ENCODE results near the gene PPID.
"Not testable (repeated sequence)": the region's sequence is repeated elsewhere in the genome, so short reads cannot be mapped to it uniquely, and the experiment has no call there.

PPID gene

DNA sequence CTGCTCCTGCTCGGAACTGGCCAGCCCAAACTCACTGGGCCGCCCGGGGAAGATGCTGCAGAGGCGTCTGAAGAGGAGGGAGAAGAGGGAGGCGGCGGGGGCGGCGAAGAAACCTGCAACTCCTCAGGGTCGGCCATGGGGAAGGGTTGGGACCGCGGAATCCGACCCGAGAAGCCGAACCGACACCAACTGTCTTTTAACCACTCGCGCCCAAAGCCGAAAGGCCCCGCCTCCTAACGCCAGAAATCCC is 51.6 kb downstream of the PPID start, which contains the start of gene C4orf46:
C4orf46 (minus strand) TSS at position 223 of the 250 bp plus-strand sequence; CDS start at position 137, 86 bp downstream.
- POLR2A ChIA-PET (ENCODE audit: low non-redundant PET): no interaction called here
- no peak for DNase-seq (ENCODE audit: low spot score)
- peak within 1 kb of the TSS; percentile 93 for H3K27ac ChIP-seq
- TF ChIP-seq, protein P1, sequence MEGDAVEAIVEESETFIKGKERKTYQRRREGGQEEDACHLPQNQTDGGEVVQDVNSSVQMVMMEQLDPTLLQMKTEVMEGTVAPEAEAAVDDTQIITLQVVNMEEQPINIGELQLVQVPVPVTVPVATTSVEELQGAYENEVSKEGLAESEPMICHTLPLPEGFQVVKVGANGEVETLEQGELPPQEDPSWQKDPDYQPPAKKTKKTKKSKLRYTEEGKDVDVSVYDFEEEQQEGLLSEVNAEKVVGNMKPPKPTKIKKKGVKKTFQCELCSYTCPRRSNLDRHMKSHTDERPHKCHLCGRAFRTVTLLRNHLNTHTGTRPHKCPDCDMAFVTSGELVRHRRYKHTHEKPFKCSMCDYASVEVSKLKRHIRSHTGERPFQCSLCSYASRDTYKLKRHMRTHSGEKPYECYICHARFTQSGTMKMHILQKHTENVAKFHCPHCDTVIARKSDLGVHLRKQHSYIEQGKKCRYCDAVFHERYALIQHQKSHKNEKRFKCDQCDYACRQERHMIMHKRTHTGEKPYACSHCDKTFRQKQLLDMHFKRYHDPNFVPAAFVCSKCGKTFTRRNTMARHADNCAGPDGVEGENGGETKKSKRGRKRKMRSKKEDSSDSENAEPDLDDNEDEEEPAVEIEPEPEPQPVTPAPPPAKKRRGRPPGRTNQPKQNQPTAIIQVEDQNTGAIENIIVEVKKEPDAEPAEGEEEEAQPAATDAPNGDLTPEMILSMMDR (conservative IDR thresholded peaks at IDR 0.05; ENCODE audit: low read depth): no peak
- CTCF ChIA-PET: interaction anchor here (0.5 kb wide), 1 partner anchor 341 kb away, joined by 3 read pairs; no protein-coding TSS in a partner anchor

DNA sequence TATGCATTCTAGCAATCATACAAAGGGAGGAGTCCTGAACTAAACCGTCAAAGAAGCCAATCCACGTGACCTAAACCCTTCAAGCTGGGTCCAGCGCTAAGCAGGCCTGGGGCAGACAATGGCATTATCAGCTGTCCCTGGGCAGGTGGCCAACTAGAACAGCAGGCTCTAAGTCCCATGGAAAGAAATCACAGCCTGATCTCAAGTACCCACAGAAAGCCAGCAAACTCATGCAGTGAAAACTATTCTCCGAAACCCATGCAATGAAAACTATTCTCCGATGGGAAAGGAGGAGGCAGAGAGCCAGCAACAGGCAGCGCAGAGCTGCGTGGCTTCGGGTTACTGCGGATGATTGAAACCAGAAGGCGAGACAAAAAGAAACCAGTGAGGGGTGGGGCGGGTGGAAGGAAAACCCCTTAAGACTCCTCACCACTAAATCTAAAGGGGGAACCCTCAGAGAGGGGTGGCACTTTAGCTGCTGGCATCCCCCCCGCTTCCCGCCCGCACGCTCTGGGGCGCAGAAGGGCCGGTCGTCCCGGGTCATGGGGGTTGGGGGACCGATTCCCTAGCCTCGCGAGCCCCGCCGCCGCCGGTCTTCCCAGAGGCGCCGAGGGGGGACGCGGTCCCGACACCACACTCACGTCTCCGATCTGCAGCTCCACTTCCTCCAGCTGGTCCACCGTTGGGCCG is 52.1 kb downstream of the PPID start:
- DNase-seq (ENCODE audit: low spot score): peak; percentile 49
- POLR2A ChIA-PET (ENCODE audit: low non-redundant PET): interaction anchor here (0.6 kb wide), 1 partner anchor 375 kb away, joined by 6 read pairs; no protein-coding TSS in a partner anchor
- TF ChIP-seq, protein P1 (conservative IDR thresholded peaks at IDR 0.05; ENCODE audit: low read depth): no peak
- CTCF ChIA-PET: interaction anchor here (0.5 kb wide), 1 partner anchor 342 kb away, joined by 3 read pairs; no protein-coding TSS in a partner anchor
- H3K27ac ChIP-seq: peak overlapping the region; percentile 93

GRCh38 chr4:158669310-158669709 is 53.9 kb downstream of the PPID start:
- H3K27ac ChIP-seq: no peak overlapping the region
- TF ChIP-seq, protein P1 (conservative IDR thresholded peaks at IDR 0.05; ENCODE audit: low read depth): no peak
- no peak for DNase-seq (ENCODE audit: low spot score)
- ChIA-PET CTCF (interaction anchor here (0.6 to 0.9 kb wide), 2 partner anchors 14 to 174 kb away, joined by 3 to 6 read pairs; no protein-coding TSS in a partner anchor), POLR2A (ENCODE audit: low non-redundant PET) (no interaction called here)

GRCh38 chr4:158667651-158668198 is 55.5 kb downstream of the PPID start:
- no peak overlapping the region for H3K27ac ChIP-seq
- peak; percentile 48 for DNase-seq (ENCODE audit: low spot score)
- POLR2A ChIA-PET (ENCODE audit: low non-redundant PET): no interaction called here
- TF ChIP-seq, protein P1 (conservative IDR thresholded peaks at IDR 0.05; ENCODE audit: low read depth): peak; percentile 70
- CTCF ChIA-PET: interaction anchor here (0.5 to 0.6 kb wide), 4 partner anchors 413 to 792 kb away, joined by 3 to 6 read pairs (median 4); no protein-coding TSS in a partner anchor

DNA sequence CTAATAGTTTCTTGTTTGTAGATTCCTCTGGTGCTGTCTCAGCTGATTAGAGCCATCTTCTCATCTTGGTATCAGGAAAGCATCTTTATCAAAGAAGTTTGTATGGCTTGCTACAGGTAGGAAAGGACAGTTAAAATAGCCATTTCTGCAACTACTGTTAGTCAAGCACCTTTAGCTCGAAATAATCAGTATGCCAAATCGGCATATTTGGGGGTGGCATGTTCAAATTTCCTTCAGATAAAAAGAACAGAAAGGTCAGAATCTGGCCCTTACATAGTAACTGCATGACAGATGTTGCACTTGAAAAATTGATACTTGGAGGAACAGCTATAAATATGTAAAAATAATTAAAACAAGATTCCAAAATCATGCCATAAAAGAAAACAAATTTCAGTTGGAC is 56.3 kb downstream of the PPID start:
- TF ChIP-seq, protein P1 (conservative IDR thresholded peaks at IDR 0.05; ENCODE audit: low read depth): no peak
- CTCF ChIA-PET: interaction anchor here (0.6 kb wide), 2 partner anchors 64 to 212 kb away, joined by 3 read pairs; no protein-coding TSS in a partner anchor
- H3K27ac ChIP-seq: no peak overlapping the region
- POLR2A ChIA-PET (ENCODE audit: low non-redundant PET): no interaction called here
- DNase-seq (ENCODE audit: low spot score): no peak

DNA sequence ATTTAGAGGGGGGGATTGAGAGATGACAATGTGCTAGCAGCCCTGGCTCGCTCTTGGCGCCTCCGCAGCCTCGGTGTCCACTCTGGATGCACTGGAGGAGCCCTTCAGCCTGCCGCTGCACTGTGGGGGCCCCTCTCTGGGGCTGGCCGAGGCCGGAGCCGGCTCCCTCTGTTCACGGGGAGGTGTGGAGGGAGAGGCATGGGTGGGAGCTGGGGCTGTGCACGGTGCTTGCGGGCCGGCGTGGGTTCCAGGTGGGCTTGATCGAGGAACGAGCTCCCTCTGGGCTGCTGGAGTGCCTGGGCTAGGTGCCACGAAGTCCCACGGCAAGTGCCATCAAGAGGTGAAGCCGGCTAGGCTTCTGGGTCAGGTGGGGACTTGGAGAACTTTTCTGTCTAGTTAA is 58.4 kb downstream of the PPID start:
- TF ChIP-seq, protein P1 (conservative IDR thresholded peaks at IDR 0.05; ENCODE audit: low read depth): no peak
- POLR2A ChIA-PET (ENCODE audit: low non-redundant PET): no interaction called here
- no peak overlapping the region for H3K27ac ChIP-seq
- CTCF ChIA-PET: no interaction called here
- no peak for DNase-seq (ENCODE audit: low spot score)

DNA sequence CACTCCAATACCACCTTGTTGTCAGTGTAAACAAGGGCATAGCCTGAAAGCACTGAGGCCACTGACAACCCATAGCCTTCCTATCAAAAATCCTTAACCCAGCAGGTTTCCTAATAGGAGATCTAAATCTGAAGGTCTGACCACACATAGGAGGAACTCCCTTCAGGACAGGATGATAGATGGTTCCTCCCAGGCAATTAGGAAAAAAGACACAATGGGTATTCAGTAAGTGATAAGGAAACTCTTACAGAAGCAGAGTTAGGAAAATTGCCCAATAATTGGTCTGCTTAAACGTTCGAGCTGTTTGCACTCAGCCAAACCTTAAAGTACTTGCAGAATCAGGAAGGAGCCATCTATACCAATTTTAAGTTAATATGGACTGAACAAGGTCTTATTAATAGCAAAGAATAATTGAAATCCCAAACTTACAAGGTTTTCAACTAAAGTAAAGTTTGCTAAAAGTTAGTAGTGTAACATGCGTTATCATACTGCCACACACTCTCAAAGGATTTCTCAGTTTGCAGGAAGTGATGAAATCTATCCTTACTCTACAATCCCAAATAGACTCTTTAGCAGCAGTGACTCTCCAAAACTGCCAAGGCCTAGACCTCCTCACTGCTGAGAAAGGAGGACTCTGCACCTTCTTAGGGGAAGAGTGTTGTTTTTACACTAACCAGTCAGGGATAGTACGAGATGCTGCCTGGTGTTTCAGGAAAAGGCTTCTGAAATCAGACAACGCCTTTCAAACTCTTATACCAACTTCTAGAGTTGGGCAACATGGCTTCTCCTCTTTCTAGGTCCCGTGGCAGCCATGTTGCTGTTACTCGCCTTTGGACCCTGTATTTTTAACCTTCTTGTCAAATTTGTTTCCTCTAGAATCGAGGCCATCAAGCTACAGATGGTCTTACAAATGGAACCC is 59.2 kb downstream of the PPID start:
- CTCF ChIA-PET; DNase-seq (ENCODE audit: low spot score); H3K27ac ChIP-seq; POLR2A ChIA-PET (ENCODE audit: low non-redundant PET): not testable (repeated sequence)

DNA sequence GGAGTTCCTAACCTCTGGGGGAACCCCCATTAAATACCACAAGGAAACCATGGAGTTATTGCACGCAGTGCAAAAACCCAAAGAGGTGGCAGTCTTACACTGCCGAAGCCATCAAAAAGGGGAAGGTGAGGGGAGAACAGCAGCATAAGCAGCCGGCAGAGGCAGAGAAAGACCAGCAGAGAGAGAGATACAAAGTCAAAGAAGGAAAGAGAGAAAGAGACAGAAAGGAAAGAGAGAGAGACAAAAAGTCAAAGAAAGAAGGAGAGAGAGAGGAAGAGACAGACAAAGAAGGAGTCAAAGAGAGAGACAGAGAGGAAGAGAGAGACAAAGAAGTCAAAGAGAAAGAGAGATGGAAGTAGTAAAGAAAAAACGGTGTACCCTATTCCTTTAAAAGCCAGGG is 59.9 kb downstream of the PPID start:
- DNase-seq (ENCODE audit: low spot score); POLR2A ChIA-PET (ENCODE audit: low non-redundant PET); H3K27ac ChIP-seq; CTCF ChIA-PET: not testable (repeated sequence)
